Prostate gland (tissue), 2 donors: ENCODE data around the gene WDR59. TPM values are rescaled to one million over a fixed set of nuclear protein-coding genes. Genes with fewer than 3 reads are reported as not detected.

ENCODE experiments used
- DNase-seq: peaks from one replicate; pipeline ENCODE4 v3.0.0-alpha.2; 2019; ENCODE audit warnings: low spot score
- H3K27ac ChIP-seq, 2 donors: fragments of 200-600 bp; sonication (generic); 2 replicates each; pipeline ENCODE4 v1.5.1; 2017 to 2019
- H3K27me3 ChIP-seq: fragments of 200-600 bp; sonication (generic); replicated peaks from 2 replicates; pipeline ENCODE4 v1.5.1; 2019; ENCODE audit not compliant: insufficient read depth
- H3K36me3 ChIP-seq, 2 donors: fragments of 200-600 bp; sonication (generic); 1 replicate in 1 of 2; 2 replicates in 1 of 2; pipeline versions ENCODE4 v1.5.1 to v1.8.1; 2017 to 2019
- H3K4me1 ChIP-seq: fragments of 200-600 bp; sonication (generic); replicated peaks from 2 replicates; pipeline ENCODE4 v1.5.1; 2019
- H3K4me3 ChIP-seq, 2 donors: fragments of 200-600 bp; sonication (generic); 2 replicates each; pipeline ENCODE4 v1.5.1; 2017 to 2019
- H3K9me3 ChIP-seq: fragments of 200-600 bp; sonication (generic); 2 replicates; pipeline ENCODE4 v1.5.1; 2017
- POLR2A ChIP-seq: fragments of 450-650 bp; IDR thresholded peaks from one replicate; pipeline ENCODE4 v1.6.1; 2016; ENCODE audit warnings: antibody characterized with exemption, mild to moderate bottlenecking
- POLR2AphosphoS5 ChIP-seq: sonication (generic); formaldehyde crosslinking; IDR thresholded peaks from one replicate; pipeline ENCODE4 v1.6.1; 2017; ENCODE audit warnings: antibody characterized with exemption
- WGBS: methylation state at CpG from one replicate; pipeline ENCODE4 v1.1.5; 2018; 5-methylcytosine and 5-hydroxymethylcytosine counted together
- intact Hi-C: fragments of 100-400 bp; cut with DNase I; formaldehyde crosslinking; loops from one replicate; pipeline ENCODE4 v1.14.2; 2022
- total RNA-seq, 2 donors: library from RNA; depleted of rRNA; stranded (reverse); fragments of >200 nt; gene quantifications; one replicate each; pipeline ENCODE4 v1.1.0, GENCODE V29; 2016
- TF ChIP-seq, protein P1 (sequence below), 4 experiments: fragments of 200-600 bp in 2 of 4; fragments of 450-650 bp in 2 of 4; sonication (generic) in 2 of 4; IDR thresholded peaks; 1 replicate in 3 of 4; 2 replicates in 1 of 4; pipeline ENCODE4 v1.5.1; 2016 to 2019; ENCODE audit warnings: antibody characterized with exemption in 4 of 4, mild to moderate bottlenecking in 2 of 4, moderate library complexity in 2 of 4

Gene WDR59
- total RNA-seq, 2 donors from 2014 or later = 38.5 to 62.6 TPM

DNA sequence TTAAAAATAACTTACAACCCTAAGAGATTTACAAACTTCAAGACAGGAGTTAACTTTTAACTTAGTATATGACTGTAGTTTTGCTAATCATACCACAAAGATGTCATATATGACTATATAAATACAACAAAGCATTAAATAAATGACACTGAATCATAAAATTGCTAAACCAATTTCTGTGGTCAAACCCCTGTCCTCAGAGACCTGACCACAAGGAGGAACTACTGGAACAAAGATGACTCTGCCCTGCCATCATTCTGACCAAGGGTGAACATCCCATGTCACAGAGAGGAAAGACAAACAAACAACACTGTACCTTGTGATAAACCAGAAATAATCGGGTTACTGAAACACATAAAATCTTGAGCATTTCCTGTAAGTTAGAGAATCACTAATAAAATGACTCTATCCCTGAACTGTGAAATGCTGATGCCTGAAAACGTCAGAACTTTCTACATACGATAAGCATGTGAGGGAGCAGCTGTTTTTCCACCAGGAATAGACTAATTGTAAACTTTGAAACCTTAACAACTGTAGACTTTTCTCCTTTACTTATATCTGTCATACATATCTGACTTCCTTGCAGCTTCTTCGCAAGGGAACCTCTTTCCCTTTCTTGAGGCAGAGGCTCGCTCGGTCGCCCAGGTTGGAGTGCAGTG is 47.9 kb downstream of the WDR59 start:
- Histone ChIP-seq H3K36me3 (peaks cover 4 to 6% of the 10 kb centered on the region in 2 donors), H3K9me3 (no peaks in the 10 kb centered on the region), H3K4me1 (no peaks in the 10 kb centered on the region), H3K27me3 (no peaks in the 10 kb centered on the region), H3K27ac (no peak overlapping the region), H3K4me3 (no peak overlapping the region)
- no peak for DNase-seq
- intact Hi-C loops = no loop called here
- TF ChIP-seq POLR2AphosphoS5 (no peak), POLR2A (no peak)
- TF ChIP-seq, protein P1, sequence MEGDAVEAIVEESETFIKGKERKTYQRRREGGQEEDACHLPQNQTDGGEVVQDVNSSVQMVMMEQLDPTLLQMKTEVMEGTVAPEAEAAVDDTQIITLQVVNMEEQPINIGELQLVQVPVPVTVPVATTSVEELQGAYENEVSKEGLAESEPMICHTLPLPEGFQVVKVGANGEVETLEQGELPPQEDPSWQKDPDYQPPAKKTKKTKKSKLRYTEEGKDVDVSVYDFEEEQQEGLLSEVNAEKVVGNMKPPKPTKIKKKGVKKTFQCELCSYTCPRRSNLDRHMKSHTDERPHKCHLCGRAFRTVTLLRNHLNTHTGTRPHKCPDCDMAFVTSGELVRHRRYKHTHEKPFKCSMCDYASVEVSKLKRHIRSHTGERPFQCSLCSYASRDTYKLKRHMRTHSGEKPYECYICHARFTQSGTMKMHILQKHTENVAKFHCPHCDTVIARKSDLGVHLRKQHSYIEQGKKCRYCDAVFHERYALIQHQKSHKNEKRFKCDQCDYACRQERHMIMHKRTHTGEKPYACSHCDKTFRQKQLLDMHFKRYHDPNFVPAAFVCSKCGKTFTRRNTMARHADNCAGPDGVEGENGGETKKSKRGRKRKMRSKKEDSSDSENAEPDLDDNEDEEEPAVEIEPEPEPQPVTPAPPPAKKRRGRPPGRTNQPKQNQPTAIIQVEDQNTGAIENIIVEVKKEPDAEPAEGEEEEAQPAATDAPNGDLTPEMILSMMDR (IDR thresholded peaks at IDR 0.05) = no peak
- 77% methylated on average over 7 of the region's 7 CpGs for WGBS

DNA sequence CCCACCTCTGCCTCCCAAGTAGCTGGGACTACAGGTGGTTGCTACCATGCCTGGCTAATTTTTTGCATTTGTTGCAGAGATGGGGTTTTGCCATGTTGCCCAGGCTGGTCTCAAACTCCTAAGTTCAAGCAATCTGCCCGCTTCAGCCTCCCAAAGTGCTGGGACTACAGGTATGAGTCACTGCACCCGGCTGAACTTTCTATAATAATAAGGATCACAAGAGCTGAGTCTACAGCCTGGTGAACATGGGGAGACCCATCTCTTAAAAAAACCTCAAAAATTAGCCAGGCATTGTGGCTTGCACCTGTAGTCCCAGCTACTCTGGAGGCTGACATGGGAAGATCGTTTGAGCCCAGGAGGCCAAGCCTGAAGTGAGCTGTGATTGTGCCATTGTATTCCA is 53.5 kb downstream of the WDR59 start:
- Histone ChIP-seq H3K9me3 (no peaks in the 10 kb centered on the region), H3K27me3 (no peaks in the 10 kb centered on the region), H3K27ac (no peak overlapping the region), H3K4me1 (no peaks in the 10 kb centered on the region), H3K36me3 (no peaks in the 10 kb centered on the region), H3K4me3 (no peak overlapping the region)
- TF ChIP-seq POLR2AphosphoS5 (no peak), POLR2A (no peak)
- TF ChIP-seq, protein P1 (IDR thresholded peaks at IDR 0.05) = no peak
- 89% methylated on average over 3 of the region's 3 CpGs for whole genome bisulfite sequencing
- DNase-seq = no peak
- intact Hi-C loops = no loop called here

DNA sequence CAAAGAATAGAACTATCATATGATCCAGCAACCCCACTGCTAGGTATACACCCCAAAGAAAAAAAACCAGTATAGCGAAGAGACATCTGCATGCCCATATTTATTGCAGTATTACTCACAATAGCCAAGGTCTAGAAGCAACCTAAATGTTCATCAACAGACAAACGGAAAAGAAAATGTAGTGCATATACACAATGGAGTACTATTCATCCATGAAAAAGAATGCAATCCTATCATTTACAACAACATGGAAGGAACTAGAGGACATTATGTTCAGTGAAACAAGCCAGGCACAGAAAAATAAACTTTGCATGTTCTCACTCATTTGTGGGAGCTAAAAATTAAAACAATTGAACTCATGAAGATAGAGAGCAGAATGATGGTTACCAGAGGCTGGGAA is 55.3 kb downstream of the WDR59 start:
- no peak overlapping the region for H3K4me3 ChIP-seq
- H3K9me3 ChIP-seq = no peaks in the 10 kb centered on the region
- intact Hi-C loops = no loop called here
- WGBS = 97% methylated on average over 2 of the region's 2 CpGs
- no peaks in the 10 kb centered on the region for H3K27me3 ChIP-seq
- TF ChIP-seq, protein P1 (IDR thresholded peaks at IDR 0.05) = no peak
- TF ChIP-seq POLR2AphosphoS5 = no peak
- TF ChIP-seq POLR2A = no peak
- no peak overlapping the region for H3K27ac ChIP-seq
- H3K36me3 ChIP-seq = no peaks in the 10 kb centered on the region
- H3K4me1 ChIP-seq = no peaks in the 10 kb centered on the region
- no peak for DNase-seq

DNA sequence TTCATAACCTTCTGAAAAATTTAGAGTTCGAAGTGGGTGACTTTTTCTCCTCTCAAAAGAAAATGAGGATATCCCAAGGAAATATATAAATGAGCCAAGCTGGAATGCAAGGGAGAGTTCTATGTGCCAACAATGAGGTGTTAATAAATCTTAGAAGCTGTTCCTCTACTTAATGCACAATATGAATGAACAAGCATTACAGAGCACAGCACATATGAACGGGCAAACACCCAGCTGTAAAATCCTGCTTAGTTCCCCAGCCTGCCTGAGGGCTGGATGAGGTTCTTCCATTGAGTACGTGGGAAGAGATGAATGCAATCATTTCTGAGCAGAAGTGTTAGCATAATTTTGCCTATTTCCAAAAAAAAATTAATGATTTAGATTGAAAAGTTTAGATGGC is 58.1 kb downstream of the WDR59 start:
- Histone ChIP-seq H3K4me3 (no peak overlapping the region), H3K36me3 (no peaks in the 10 kb centered on the region), H3K4me1 (no peaks in the 10 kb centered on the region), H3K27me3 (no peaks in the 10 kb centered on the region), H3K27ac (no peak overlapping the region), H3K9me3 (no peaks in the 10 kb centered on the region)
- TF ChIP-seq, protein P1 (IDR thresholded peaks at IDR 0.05) = no peak
- TF ChIP-seq POLR2A (no peak), POLR2AphosphoS5 (no peak)
- DNase-seq = no peak
- intact Hi-C loops = no loop called here
- 54% methylated on average over 3 of the region's 3 CpGs for WGBS

DNA sequence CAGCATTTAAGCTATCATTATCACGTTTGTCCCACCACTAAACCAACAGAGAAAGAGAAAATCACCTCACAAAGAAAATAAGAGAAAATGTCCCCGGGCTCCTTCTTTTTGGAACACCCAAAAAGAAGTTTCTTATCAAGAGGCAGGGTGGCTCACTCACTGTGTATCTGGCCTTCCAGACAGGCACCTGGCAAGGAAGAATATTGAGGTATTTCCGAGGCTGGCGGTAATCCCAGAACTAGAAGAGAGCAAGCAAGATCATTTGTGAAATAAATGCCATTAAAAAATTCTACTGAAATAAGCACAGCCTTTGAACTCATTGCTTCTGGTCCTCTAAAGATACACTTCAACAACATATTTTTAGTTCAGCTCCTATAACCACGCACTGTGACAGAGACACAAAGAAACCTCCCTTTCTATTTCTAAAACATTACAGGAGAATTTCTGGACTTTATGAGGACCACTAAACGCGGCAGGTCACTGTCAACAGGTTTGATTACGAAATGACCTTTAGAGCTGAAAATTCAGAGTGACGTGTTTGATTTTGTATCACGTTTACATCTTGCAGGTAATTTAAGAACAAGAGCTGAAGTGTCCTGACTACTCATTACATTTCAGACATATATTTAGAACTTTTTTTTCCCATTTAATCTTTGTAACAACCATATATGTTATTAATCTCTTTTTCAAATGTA is 61.0 kb downstream of the WDR59 start:
- H3K27ac ChIP-seq = peak overlapping the region; percentile 41 to 49

More for the DNA sequence above, 61.0 kb downstream of the WDR59 start:
- TF ChIP-seq POLR2A = no peak
- TF ChIP-seq, protein P1 (IDR thresholded peaks at IDR 0.05) = no peak
- peak; percentile 53 for TF ChIP-seq POLR2AphosphoS5
- Histone ChIP-seq H3K9me3 (no peaks in the 10 kb centered on the region), H3K27me3 (no peaks in the 10 kb centered on the region), H3K4me3 (no peak overlapping the region), H3K36me3 (no peaks in the 10 kb centered on the region), H3K4me1 (no peaks in the 10 kb centered on the region)
- 32% methylated on average over 10 of the region's 10 CpGs for WGBS
- intact Hi-C loops = no loop called here
- DNase-seq = peak; percentile 81
